Airway epithelial cell (primary cell): ENCODE measurements around the gene ABCG1. TPM values are rescaled to one million over a fixed set of nuclear protein-coding genes. Genes with fewer than 3 reads are reported as not detected.

ENCODE experiments used
- total RNA-seq: library from RNA; depleted of rRNA; stranded (reverse); fragments of >200 nt; gene quantifications from 2 replicates; pipeline ENCODE4 v1.2.3, GENCODE V29; 2015

The ABCG1 gene
- total RNA-seq = 8.7 and 9.7 TPM in 2 replicates

DNA sequence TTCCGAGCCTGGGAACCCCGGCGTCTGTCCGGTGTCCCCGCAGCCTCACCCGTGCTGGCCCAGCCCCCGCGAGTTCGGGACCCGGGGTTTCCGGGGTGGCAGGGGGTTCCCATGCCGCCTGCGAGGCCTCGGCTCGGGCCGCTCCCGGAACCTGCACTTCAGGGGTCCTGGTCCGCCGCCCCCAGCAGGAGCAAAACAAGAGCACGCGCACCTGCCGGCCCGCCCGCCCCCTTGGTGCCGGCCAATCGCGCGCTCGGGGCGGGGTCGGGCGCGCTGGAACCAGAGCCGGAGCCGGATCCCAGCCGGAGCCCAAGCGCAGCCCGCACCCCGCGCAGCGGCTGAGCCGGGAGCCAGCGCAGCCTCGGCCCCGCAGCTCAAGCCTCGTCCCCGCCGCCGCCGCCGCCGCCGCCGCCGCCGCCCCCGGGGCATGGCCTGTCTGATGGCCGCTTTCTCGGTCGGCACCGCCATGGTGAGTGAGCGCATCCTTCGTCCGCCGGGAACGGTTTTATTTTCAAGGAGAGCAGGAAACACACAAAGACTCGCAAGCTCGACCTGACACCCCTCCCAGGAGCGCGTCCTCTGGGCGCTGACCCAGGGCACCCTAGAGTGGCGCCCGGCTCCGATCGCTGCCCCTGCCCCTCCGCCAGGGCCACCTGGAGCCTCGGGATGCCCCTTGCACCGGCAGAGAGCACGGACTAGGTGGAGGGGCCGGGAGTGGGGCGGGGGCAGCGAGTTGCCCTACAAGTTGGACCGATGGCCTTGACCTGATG is at the start of gene ABCG1:
TSS of gene ABCG1 (plus strand) at position 305 of the 770 bp plus-strand sequence. CDS start at position 428, 123 bp downstream.

DNA sequence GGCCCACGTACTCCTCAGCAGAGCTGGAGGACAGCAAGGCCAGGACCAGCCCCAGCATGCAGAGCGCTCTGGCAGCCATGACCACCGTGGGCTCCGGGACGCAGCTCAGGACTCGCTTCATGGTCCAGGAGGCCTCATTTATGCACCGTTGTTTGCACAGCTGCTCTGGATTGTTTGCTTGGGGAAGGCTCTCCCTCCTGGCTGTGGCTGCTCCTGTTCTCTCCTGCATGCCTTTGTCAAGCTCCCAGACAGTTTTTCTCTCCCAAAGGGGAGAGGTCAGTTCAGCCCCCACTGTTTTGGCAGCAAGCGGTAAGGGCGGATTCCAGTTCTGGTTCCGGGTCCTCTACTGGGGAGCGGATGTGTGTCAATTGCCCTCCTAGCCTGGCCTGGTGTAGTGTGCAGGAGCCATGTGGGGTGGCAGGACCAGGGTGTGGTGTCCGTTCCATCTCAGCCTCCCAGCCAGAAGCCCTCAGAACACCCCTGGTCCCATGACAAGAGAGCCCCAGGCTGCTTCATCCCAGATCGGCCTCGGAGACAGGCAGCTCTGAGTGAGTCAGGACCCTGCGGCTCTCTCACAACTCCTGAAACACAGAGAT is 96.5 kb downstream of the ABCG1 start, which contains the start of gene TFF3:
TSS of gene TFF3 (minus strand) at position 114 of the 596 bp plus-strand sequence. CDS start at position 79, 35 bp downstream.

Other genes with a start within 250 kb of the ABCG1 start
- 3.2 and 5.5 TPM in 2 replicates for gene ZBTB21, start 208.8 kb upstream of the ABCG1 start, total RNA-seq
- not detected in 2 replicates for gene UMODL1, start 147.8 kb upstream of the ABCG1 start, total RNA-seq
- 1.3 and 9.6 TPM in 2 replicates for gene TFF3, start 96.3 kb downstream of the ABCG1 start, total RNA-seq
- not detected in 2 replicates for gene TFF2, start 131.9 kb downstream of the ABCG1 start, total RNA-seq
- not detected in 2 replicates for gene TFF1, start 147.4 kb downstream of the ABCG1 start, total RNA-seq
- 0.09 TPM in 1 of 2 replicates, not detected in the other for gene TMPRSS3, start 176.9 kb downstream of the ABCG1 start, total RNA-seq
- gene UBASH3A, start 184.8 kb downstream of the ABCG1 start, total RNA-seq = not detected in 2 replicates